ENCODE results near the gene KANSL1. TPM values are rescaled to one million over a fixed set of nuclear protein-coding genes. Genes with fewer than 3 reads are reported as not detected.

Gene KANSL1
- total RNA-seq, 1 experiment from 2014 or later, result 55.5 TPM

DNA sequence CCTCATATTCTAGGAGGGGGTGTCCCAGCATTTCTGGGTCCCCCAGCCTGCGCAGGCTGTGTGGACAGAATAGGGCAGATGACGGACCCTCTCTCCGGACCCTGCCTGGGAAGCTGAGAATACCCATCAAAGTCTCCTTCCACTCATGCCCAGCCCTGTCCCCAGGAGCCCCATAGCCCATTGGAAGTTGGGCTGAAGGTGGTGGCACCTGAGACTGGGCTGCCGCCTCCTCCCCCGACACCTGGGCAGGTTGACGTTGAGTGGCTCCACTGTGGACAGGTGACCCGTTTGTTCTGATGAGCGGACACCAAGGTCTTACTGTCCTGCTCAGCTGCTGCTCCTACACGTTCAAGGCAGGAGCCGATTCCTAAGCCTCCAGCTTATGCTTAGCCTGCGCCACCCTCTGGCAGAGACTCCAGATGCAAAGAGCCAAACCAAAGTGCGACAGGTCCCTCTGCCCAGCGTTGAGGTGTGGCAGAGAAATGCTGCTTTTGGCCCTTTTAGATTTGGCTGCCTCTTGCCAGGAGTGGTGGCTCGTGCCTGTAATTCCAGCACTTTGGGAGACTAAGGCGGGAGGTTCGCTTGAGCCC, 182.5 kb downstream of the KANSL1 start:
- ATAC-seq (peak; percentile 71), DNase-seq (ENCODE audit: low read depth, low spot score) (no peak)
- Histone ChIP-seq H3K4me1 (ENCODE audit: control insufficient read depth, insufficient read depth, low read length) (no peaks in the 10 kb centered on the region), H3K27me3 (ENCODE audit: control insufficient read depth, insufficient read depth, low read length) (no peaks in the 10 kb centered on the region), H3K36me3 (ENCODE audit: control insufficient read depth, insufficient read depth, low read length) (no peaks in the 10 kb centered on the region), H3K4me3 (ENCODE audit: low read depth in 2 of 2, low read length in 2 of 2) (no peak overlapping the region), H3K27ac (ENCODE audit: low read length) (no peak overlapping the region), H3K9me3 (ENCODE audit: control insufficient read depth, insufficient read depth, low read depth, low read length) (no peaks in the 10 kb centered on the region)
- TF ChIP-seq REST (IDR thresholded peaks at IDR 0.05; ENCODE audit: insufficient read depth in 1 of 2, low read depth in 2 of 2, low read length in 1 of 2) (no peak), POLR2AphosphoS5 (IDR thresholded peaks at IDR 0.05; ENCODE audit: low read depth, low read length) (no peak), CTCF (IDR thresholded peaks at IDR 0.05) (no peak), TCF7L2 (IDR thresholded peaks at IDR 0.05; ENCODE audit: low read depth, low read length) (no peak), SIN3A (IDR thresholded peaks at IDR 0.05; ENCODE audit: borderline replicate concordance, insufficient read depth, low read depth, low read length) (no peak)
- in situ Hi-C loops (cut with HindIII; ENCODE audit: low pct_unique_long_range_greater_than_20kb, low sequenced_read_pairs), result no loop called here
- ChIA-PET POLR2A (no interaction called here), CTCF (no interaction called here)
- BruUV-seq (replicated peaks), result no TSS peak
- intact Hi-C loops (cut with micrococcal nuclease; ENCODE audit: unreplicated experiment), result no loop called here

GRCh38 chr17:46009681-46010596, 183.3 kb downstream of the KANSL1 start:
- ChIA-PET CTCF (no interaction called here), POLR2A (no interaction called here)
- no TSS peak for BruUV-seq (replicated peaks)
- Histone ChIP-seq H3K27me3 (ENCODE audit: control insufficient read depth, insufficient read depth, low read length) (no peaks in the 10 kb centered on the region), H3K27ac (ENCODE audit: low read length) (no peak overlapping the region), H3K36me3 (ENCODE audit: control insufficient read depth, insufficient read depth, low read length) (no peaks in the 10 kb centered on the region), H3K4me1 (ENCODE audit: control insufficient read depth, insufficient read depth, low read length) (no peaks in the 10 kb centered on the region), H3K9me3 (ENCODE audit: control insufficient read depth, insufficient read depth, low read depth, low read length) (no peaks in the 10 kb centered on the region), H3K4me3 (ENCODE audit: low read depth in 2 of 2, low read length in 2 of 2) (no peak overlapping the region)
- in situ Hi-C loops (cut with HindIII; ENCODE audit: low pct_unique_long_range_greater_than_20kb, low sequenced_read_pairs) (no loop called here), intact Hi-C loops (cut with micrococcal nuclease; ENCODE audit: unreplicated experiment) (no loop called here)
- DNase-seq (ENCODE audit: low read depth, low spot score), result no peak
- ATAC-seq, result peak; percentile 40; the same call in 1 of the 2 replicates
- TF ChIP-seq CTCF (IDR thresholded peaks at IDR 0.05) (no peak), POLR2AphosphoS5 (IDR thresholded peaks at IDR 0.05; ENCODE audit: low read depth, low read length) (no peak), REST (IDR thresholded peaks at IDR 0.05; ENCODE audit: insufficient read depth in 1 of 2, low read depth in 2 of 2, low read length in 1 of 2) (no peak), SIN3A (IDR thresholded peaks at IDR 0.05; ENCODE audit: borderline replicate concordance, insufficient read depth, low read depth, low read length) (no peak), TCF7L2 (IDR thresholded peaks at IDR 0.05; ENCODE audit: low read depth, low read length) (no peak)
